HG02642 (cell line): ENCODE data around the gene ANKS4B.
"Not testable (repeated sequence)": the region's sequence is repeated elsewhere in the genome, so short reads cannot be mapped to it uniquely, and the experiment has no call there.

Source experiments
- ATAC-seq: cut with Tn5 transposase; IDR thresholded peaks from one replicate; pipeline ENCODE4 v1.9.1; 2021; ENCODE audit warnings: mild to moderate bottlenecking; ENCODE audit not compliant: unreplicated experiment, poor library complexity

Gene ANKS4B

DNA sequence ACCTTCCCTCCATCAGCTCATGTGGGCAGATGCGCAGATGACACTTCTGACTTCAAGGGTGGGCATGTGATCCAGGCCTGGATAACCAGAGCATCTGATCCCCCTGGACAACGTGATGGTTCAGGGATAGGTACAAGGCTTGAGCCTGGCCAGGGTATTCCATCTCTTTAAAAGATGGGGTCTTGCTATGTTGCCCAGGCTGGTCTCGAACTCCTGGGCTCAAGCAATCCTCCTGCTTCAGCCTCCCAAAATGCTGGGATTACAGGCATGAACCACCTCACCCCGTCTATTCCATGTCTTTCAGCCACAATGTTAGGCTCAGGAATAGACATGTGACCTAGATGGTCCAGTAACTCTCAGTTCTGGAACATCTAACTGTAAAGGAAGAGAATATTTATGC is 23.8 kb downstream of the ANKS4B start:
- no peak for ATAC-seq

DNA sequence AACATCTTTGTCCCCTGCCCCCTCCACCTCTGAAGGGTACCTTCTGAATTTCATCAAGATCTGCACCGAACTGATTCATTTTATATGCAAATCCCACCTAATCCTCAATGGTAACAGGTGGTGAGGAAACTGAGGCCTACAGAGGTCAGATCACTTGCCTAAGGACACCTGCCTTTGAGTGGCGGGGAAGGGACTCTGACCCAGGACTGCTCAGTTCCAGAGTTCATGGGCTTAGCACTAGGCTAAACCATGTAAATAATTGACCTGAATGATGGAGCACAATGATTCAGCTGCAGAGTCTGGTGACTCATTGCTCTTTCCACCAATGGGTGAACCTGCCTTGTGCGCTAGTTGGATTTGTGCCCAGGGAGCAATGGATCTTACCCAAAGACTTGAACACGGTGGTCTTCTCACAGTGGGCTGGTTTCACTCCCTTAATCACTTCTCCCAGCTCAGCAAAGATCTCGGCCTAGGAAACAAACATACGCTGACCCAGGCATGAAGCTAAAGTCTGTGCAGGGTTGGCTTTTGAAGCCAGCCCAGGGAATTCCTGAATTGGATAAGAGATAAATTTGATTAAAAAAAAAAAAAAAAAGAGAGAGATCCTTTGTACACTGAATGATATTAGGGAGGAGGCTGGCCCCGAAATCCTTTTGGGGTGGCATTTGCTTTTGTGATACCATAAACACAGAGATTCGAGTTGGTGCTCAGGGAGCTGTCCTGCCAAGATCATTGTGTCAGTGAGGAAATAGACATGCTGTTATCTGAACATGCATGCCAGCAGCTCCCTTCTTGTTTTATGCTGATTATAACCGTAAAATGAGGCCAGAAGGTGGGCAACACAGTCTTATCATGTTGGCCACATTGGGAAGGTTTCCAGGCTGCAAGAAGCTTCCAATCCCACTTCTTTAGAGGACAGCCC is 27.6 kb downstream of the ANKS4B start:
- no peak for ATAC-seq

DNA sequence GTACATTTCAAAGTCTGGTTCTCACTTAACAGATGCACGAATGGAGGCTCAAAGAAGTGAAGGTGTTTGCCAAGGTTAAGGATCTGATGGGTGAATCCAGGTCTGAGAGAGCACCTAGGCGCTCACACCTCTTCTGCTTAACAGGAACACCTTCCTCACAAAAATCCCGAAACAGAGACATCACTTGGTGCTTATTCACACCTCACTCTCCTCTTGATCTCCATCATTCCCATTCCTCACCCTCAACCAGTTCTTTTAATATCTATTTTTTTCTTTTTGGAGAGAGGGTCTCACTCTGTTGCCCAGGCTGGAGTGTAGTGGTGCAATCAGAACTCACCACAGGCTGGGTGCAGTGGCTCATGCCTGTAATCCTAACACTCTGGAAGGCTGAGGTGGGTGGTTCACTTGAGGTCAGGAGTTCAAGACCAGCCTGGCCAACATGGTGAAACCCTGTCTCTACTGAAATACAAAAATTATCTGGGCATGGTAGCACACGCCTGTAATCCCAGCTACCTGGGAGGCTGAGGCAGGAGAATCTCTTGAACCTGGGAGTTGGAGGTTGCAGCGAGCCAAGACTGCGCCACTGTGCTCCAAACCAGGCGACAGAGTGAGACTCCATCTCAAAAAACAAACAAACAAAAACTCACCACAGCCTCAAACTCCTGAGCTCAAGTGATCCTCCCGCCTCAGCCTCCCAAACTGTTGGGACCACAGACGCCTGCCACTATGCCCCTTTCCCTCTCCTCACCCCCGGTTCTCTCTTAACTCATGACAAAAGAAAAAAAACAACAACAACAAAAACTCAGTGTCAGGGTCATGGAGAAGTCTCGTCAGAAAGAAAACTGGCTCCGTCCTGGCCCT is 29.5 kb downstream of the ANKS4B start:
- ATAC-seq = no peak

DNA sequence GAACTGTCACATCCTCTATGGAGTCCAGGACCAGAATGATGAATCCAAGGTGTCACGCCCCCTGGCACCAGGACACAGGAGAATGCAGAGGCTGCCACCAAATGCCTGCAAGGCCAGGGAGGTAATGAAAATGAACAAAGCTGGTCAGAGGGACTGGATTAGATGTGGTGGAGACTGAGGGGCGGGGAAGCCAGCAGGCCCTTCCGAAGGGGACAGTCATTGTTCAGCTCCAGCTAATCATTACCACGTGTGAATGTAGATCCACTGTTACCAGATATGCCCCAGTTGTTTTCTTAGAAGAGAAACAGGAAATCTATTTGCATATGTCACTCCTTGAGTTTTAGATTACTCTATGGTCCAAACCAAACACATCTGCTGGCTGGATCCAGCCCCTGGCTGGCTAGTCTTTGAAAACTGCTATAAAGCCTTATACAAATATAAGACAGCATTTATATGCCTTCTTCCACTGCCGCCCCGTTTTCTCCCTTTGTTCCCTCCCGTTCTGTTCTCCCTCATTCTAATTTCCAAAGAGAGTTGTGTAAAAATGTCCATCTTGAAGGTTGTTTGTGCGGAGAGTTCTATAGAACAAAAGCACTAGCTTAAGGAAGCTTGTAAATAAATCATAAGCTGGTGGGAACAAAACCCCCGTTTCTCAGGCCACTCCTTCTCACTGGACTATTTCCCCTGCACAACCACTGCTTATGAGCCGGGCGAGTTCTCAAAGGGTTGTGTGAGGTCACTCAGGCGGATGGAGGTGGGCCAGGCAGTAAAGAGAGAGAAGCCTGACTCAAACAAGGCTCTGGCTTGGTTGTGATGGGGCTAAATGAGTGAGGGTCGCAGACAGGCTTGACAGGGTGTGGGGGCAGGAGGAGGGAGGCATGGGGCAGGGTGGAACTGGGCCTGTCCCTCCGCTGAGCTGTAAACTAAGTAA is 30.4 kb downstream of the ANKS4B start:
- peak; percentile 69 for ATAC-seq

DNA sequence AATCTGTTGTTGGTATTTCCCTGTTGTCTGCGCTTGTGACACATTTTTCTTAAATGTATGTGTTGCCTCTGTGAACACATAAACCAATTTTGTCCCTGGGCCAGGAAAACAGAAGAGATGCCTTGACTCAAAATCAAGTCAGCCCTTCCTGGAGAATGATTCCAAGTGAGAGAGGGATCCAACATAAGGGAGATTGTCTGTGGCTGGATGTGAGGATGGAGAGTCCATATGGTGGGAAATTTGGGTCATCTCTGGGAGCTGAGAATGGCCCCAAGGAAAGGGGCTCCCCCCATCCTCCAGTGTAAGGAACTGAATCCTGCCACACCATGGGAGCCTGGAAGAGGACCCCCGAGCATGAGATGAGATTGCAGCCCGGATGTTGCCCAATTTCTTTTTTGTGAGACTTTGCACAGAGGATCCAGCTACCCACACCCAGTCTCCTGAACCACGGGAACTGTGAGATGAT is 31.1 kb downstream of the ANKS4B start:
- ATAC-seq = no peak

DNA sequence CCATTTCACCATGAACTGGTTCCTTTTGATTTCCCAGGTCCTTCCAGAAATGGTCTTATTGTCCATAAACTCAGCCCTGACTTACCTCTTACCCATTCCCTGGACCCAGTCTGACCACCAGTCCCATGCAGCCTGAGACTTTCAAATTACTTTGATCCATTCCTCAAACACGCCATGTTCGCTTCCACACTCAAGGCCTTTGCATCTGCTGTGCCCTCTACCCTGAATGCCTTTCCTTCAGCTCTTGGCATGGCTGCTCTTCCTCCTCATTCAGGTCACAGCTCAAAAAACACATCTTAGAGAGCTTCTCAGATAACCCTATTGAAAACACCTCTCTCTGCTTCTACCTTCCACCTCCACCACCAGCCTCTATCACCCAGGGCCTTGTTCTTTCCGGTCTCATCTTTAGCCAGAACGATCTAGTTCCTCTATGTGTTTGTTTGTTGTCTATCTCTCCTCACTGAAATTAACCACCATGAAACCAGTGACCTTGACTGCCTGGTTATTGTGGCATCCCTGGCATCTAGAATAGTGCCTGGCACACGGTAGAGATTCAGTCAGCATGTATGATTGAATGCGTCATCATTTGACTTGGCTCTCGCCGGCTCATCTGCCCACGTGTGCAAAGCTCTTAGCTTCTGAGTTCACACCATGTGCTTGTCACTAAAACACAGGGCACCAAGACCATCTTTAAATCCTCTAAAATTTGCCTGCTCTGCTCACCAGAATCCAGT is 31.8 kb downstream of the ANKS4B start:
- ATAC-seq = no peak

DNA sequence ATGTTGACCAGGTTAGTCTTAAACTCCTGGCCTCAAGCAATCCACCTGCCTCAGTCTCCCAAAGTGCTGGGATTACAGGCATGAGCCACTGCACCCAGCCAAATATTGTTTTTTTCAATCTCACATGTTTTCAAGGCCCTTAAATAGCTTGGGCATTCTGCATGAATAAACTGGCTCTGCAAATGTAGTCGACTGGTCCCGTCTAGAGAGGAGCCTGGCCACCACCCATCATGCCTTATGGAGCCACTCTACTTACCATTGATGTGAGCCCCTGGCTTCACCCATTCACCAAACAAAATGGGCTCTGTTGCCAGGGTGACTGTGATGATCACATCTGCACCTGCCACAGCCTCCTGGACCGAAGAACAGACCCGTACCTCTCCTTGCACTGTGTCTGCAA is 33.8 kb downstream of the ANKS4B start:
- no peak for ATAC-seq

DNA sequence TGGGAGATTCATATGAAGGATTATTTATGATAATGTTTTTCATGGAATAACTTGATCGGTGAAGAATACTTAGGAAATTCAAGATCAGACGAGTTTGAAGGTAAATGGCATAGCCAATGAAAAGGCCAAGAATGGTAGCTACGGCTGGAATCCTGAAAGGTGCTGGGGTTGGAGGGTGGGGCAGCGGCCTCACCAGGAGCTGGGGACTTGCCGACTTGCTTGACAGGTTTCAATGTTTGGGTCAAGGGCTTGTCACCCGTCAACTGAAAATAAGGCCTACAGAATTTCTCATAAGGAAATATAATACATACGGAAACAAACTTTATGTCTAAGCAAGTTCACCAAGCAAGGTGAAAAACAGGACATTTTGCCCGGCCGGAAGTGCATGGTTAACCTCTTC is 34.7 kb downstream of the ANKS4B start:
- ATAC-seq = no peak

DNA sequence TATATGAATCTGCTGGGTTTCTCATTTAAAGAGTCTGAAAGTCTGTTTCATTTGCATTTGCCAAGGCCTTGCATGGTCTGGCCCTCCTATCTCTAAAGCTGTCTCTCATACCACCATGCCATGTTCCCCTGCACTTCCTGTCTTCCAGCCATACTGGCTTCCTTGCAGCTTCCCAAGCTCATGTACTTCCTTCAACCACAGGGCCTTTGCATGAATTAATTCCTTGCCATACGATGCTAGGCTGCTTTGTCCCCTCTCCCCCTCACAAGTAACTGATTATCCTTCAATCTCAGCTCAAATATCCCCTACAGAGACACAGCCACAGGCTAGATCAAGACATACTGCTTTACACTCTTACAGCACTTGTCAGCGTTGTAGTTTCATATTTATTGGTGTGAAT is 38.8 kb downstream of the ANKS4B start:
- no peak for ATAC-seq

DNA sequence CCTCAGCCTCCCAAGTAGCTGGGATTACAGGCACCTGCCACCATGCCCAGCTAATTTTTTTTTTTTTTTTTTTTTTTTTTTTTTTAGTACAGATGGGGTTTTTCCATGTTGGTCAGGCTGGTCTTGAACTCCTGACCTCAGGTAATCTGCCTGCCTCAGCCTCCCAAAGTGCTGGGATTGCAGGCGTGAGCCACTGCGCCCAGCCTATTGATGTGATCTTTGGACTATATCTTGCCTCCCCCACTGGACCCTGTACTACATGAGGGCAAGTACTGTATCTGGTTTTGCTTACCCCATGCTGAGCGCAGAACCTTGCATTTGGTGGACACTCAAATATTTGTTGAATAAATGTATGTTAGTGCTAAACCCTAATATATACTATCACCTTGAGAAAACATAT is 39.3 kb downstream of the ANKS4B start:
- ATAC-seq = not testable (repeated sequence)

DNA sequence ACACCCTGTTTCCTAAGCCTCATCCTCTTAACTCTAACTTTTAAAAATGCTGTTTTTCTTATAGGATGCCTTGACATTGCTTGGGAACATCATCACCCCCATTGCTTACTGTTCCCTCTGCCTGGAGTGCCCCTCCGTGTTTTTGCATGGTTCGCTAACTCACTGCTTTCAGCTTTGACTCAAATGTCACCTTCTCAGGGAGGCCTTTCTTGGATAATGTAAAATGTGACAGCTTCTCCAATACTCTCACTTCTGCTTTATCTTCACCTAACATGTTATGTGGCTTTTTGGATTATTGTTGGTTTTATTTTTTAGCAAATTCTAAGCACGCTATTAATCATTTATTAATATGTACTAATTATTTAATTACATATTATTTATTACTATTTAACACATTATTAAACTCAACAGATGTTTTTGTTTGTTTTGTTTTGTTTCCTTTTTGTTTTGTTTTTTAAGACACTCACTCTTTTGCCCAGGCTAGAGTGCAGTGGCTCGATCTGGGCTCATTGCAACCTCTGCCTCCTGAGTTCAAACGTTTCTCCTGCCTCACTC is 40.8 kb downstream of the ANKS4B start:
- ATAC-seq = no peak

DNA sequence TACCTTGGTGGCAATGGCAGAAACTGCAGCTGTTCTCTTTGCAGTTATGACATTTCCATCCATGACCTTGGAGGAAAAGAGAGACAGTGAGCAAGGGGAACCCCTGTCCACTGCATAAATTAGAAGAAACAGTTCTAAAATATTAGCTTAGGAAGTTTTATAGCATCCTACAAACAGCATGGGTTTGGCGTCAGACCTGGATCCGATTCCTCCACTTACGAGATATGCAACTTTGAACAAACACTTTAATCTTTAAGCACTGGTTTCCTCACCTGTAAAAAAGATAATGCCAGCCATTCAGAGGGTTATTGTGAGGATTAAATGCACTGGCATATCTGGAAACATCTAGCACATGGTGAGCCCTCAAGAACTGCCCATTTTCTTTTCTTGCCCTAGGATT is 42.0 kb downstream of the ANKS4B start:
- no peak for ATAC-seq

DNA sequence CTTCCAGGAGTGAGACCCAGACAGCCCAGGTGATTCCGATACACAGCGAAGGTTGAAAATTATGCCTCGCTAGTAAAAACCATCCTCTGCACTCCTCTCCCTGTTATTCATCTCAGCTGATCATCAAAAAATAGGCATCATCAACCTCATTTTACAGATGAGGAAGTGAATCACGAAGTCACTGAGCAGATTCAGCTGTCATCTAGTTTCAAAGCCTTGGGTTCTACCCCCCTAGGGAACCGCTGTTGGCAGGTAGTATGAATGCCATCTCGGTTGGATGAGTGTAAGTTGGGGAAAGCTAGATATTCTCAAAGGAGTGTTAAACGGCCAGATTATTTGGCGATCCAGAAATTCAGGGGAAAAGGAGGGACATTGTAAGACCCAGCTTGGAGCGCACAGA is 42.6 kb downstream of the ANKS4B start:
- ATAC-seq = no peak

DNA sequence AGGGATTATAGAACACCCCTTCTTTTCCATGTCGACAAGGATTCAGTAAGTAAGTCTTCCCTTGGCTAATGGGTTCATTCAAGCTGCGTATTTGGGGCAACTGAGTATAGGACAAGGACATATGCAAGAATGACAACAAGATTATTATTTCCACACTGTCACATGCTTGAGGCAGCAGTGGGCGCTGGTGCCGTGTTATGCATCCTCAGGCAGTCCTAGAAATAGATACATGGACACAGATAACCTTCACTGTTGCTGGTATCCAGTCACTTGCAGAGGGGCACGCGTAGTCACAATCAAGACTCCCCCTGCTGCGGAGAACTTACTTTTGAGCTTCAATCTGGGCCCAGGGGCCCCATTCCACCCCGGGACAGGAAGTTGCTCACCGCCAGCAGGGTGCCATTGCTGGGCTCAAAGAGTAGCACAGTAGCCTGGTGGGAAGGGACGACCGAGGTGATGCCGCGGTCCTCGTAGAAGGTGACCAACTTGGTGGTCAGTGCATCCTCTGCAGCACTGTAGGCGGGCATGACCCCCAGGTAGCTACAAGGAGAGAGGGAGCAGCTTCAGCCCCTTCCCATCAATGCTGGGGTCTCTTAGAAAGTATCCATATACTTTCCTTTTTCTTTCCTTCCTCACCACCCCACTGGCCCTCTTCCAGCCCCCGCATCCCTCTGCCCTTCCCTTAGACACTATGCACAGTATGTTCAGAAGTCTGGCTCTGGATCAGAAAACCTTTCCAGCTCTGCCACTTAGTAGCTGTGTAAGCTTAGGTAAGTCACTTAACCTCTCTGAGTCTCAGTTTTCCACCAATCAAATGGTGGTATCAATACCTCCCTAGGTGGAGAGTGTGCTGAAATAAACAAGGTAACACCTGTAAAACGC is 43.8 kb downstream of the ANKS4B start:
- ATAC-seq = no peak

DNA sequence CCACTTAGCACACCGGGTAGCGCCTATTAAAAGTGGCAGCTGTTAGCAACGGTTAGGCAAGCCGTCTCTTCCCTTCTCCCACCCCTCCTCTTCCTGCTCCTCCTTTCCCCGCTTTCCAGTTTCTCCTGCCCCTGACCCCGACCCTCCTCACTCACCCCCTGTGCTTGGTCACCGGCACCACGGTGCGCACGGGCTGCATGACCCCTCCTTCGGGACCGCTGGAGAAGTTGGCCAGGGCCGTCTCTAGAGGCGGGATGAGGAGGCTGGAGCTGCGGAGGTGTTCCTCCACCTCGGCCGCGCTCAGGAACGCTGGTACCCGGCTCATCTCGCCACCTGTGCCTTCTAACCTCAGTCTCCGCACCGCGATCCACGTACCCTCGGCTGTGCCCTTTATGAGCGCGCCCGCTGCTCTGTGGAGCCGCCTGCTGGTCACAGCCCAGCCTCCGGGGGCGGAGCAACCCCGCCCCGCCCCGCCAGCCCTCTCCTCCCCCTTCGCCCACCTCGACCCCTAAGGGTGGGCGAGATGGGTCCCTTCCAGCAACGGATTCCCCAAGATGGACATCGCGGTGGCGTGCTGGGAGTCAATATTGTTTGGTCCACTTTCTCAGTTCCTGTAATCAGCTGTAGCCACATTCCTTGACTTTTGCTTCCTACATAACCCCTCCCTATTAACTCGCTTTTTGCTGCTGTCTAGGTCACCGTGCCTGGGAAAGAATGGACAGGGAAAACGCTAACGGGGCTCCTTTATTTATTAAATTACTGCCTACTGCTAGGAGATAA is 44.6 kb downstream of the ANKS4B start, which contains the start of gene CRYM:
CRYM (minus strand) TSS at position 364 of the 780 bp plus-strand sequence; CDS start at position 325, 39 bp downstream.
- ATAC-seq = peak; percentile 77

DNA sequence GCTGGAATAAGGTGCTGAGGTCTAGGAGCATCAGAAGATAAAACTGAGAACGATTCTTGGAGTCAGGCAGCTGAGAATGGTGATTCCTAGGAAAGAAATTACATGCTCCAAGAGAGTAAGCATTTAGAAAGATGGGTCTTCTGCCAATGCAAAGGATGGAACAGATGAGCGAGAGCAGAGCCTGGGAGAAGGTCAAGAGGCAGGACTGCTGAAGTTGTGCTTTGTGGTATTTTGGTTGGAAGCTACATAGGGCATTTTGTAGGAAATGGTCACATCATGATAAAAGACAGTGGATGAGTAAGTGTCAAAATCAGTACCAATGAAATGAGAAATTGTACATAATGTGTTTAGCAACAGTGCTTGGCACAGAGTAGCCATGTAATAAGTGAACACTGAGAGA is 46.0 kb downstream of the ANKS4B start:
- no peak for ATAC-seq

DNA sequence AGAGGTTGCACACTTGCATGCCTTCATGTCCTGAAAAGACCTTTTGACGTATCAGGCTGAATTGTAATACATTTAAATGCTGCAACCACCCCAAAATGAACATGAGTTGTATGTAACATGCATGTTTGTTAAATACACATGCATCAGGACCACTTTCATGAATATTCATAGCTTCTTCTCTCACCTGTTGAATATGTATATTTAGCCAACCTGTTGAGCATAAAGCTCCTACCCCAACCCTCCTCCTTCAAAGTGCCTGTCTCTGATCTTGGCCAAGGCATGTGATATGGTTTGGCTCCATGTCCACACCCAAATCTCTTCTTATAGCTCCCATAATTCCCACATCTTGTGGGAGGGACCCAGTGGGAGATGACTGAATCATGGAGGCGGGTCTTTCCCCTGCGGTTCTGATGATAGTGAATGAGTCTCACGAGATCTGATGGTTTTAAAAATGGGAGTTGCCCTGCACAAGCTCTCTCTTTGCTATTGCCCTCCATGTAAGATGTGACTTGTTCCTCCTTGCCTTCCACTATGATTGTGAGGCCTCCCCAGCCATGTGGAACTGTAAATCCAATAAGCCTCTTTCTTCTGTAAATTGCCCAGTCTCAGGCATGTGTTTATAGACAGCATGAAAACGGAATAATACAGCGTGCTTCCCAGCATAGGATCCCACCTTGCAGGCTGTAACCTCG is 48.3 kb downstream of the ANKS4B start:
- ATAC-seq = no peak
